ENCODE results near the gene THADA.

DNA sequence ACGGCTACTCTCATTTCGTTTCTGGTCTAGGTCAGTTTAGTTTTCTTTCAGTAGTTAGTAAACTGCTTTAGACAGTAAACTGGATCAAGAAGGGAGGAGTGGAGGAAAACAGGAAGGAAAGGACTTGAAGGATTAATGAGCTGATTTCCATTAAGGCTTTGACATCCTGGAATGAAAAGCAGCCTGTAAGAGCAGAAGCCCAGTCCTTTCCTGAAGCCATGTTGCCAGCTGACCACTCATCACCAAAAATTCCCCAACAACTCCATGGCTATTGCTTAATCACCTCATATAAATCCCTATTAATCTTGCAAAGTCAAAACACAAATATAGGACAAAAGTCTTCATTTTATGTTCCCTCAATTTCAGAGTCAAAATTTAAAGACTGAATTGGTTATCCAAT is 255.8 kb downstream of the THADA start:
- TF ChIP-seq CTCF (IDR thresholded peaks at IDR 0.05; ENCODE audit: low read depth, low read length) = no peak
- no peak for TF ChIP-seq EZH2phosphoT487 (IDR thresholded peaks at IDR 0.05; ENCODE audit: low read depth)
